ENCODE data around the gene DENND1A.
"Not testable (repeated sequence)": the region's sequence is repeated elsewhere in the genome, so short reads cannot be mapped to it uniquely, and the experiment has no call there.

DENND1A gene

GRCh38 chr9:123914517-123915196 lies 15.3 kb downstream of the DENND1A start:
- DNase-seq: no peak

DNA sequence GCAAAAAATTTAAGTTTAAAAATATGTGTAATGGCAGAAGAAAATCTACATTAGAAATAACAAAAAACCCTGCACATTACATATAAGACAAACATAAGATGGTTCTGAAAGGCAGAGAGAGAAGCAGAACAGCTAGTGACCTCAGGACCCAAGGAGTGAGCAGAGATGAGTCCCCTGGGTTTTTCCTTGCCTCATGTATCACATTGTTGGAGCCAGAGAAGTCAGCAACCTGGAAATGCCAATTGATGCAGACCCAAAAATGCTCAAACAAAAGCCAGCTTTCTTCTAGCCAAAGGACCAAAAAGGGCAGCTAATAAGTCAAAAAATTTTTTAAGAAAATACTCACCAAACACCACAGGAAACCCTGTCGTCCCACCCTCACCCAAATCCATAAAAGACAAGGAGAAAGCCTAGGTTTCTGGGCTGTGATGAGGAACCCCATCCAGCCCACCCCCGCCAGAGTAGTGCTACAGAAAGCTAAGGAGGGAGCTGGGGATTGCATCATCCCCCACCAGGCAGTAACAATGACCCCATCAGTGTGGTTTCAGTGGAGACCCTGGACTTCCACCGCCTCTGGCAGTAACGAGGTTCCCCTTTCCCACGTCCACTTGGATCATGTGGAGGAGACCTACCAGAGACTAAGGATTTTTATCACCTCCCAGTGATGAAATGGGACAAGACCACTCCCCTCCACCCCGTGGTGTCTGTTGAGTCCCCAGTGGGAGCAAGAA lies 17.6 kb downstream of the DENND1A start:
- no peak for DNase-seq

GRCh38 chr9:123911024-123911423 lies 18.9 kb downstream of the DENND1A start:
- no peak for DNase-seq

GRCh38 chr9:123909192-123909591 lies 20.7 kb downstream of the DENND1A start:
- not testable (repeated sequence) for DNase-seq

GRCh38 chr9:123903550-123903949 lies 26.4 kb downstream of the DENND1A start:
- DNase-seq: not testable (repeated sequence)

DNA sequence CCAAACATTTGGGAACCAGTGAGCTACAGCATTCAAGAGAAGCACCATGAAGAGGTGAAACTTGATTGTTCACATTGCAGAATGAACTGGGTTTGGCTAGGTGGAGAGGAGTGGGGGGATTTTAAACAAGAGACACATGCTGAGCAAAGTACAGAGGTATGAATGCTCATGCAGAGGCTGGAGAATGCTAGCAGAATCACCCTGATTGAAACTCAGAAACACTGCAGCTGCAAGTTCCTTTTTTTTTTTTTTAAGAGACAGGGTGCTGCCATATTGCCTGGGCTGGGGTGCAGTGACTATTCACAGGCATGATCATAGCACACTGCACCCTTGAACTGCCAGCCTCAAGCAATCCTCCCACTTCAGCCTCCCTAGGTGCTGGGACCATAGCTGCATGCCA lies 35.1 kb downstream of the DENND1A start:
- DNase-seq: no peak

DNA sequence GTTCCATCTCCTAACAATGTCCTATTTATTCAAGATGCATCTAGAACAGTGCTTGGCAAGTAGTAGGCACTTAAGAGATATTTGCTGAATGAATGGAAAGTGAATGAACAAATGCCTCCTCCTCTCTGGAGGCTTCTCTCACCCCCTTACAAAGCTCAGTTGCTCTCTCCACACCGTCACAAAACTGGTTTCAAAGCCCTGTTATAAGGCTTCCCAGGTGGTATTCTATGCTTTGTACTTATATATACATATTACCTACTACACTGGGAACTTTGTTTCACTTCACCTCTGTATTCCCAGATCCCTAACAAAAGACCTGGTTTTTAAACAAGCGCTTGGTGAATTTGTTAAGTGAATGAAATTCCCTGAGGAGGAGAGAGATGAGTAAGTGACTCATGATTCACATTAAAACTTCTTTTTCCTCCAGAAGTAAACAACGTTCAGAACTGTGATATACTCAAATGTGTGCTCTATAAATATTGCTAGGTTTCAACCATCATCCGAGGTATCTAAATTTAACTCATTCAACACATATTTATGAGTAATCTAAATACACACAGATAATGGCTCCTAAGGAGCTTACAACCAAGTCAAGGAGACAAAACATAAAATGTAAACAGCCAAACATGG lies 36.0 kb downstream of the DENND1A start:
- no peak for DNase-seq

DNA sequence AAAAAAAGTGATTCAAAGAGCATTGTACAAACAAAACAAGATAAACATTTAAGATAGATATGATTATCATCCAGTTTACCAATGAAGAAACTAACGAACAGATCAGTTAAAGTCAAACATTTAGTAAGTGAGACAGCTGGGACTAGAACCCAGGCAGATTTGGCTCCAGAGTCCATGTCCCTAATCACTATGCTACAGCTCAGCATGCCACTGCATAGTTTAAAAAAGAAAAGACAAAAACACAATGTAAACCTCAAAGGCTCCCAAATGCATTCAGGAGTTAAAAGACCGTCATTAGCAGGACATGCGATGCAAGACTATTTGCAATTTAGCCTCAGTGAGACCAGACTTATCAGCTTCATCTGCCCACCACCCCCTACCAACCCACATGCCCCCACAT lies 36.8 kb downstream of the DENND1A start:
- no peak for DNase-seq

DNA sequence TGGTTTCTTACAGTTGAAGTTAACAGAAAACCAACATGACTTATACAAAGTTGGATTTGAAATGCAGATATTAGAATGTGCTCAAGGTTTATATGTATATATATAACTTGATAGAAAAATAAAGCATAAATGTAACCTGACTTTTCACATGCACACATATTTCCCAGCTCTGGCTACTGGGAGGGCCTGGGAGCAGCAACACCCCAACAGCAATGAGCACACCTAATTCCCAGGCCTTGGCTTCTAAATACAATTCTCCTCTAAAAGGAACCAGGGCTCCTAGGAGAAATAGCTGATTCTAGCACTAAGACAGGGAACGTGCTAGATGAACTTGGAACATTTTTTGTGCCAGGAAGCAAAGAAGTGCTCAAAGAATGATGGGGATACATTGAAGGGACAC lies 42.1 kb downstream of the DENND1A start:
- DNase-seq: no peak

- not testable (repeated sequence) for DNase-seq
Observed at GRCh38 chr9:123885834-123886233, 44.1 kb downstream of the DENND1A start.

DNA sequence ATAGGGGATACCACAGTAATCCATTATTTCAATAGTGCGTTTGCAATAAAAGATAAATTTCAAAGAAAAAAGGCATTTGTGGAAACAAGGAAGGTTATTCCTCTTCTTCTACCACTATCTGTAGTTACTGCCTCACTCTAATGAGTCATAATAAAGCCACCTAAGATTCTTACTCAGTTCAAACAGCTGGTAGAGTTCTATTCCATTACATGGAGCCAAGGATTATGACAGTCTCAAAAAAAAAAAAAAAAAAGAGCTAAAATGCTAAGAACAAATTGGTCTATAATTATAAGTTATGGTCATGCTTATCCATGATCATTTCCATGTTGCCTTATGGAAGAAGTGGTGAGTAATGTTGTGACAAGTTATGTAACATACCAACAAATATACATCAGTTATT lies 46.3 kb downstream of the DENND1A start:
- no peak for DNase-seq

- no peak for DNase-seq
Observed at GRCh38 chr9:123881604-123882003, 48.3 kb downstream of the DENND1A start.

DNA sequence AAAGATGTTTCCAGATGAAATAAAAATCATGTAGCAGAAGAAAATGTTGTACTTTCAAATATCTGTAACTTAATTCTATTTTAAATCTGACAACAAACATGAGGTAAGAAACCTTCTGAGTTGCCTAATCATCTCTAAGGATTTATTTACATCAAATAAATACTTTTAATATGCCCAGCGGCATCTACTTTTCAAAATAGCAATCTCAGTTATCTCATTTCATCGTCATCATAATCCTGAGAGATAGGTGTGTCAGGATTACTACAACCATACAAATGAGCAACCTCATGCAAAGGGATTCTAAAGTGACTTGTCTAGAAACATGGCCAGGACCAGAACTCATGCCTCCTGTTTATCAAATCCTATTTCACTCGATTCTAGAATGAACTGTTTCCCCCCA lies 49.5 kb downstream of the DENND1A start:
- DNase-seq: no peak

DNA sequence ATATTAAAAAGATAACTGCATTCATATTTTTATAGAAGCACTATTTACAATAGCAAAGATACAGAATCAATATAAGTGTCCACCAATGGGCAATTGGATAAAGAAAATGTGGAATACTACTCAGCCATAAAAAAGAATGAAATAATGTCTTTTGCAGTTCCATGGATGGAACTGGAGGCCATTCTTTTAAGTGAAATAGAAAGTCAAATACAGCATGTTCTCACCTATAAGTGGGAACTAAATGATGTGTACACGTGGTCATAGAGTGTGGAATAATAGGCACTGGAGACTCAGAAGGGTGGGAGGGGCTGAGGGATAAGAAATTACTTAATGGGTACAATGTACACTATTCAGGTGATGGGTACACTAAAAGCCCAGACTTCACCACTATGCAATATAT lies 53.2 kb downstream of the DENND1A start:
- DNase-seq: no peak

- DNase-seq: no peak
Observed at GRCh38 chr9:123872710-123873109, 57.2 kb downstream of the DENND1A start.

DNA sequence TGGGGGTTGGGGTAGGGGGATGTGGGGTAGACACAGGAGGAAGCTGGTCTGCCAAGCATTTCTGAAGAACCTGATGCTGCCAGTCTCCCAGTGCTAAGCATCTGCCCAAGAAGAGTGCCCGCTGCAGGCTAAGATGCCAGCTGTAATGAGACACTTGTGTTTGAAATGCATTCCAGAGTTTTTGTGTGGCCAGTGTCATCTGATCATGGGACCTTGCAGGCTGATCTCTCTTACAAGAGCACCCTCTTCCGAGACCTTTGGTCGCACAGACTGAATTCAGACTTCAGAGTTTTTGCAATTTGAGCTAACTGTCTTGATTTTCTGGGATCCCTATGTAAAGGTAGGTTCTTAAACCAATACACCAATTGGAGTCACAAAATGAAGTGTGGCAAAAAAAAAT lies 58.1 kb downstream of the DENND1A start:
- no peak for DNase-seq

GRCh38 chr9:123868002-123868401 lies 61.9 kb downstream of the DENND1A start:
- DNase-seq: no peak

- no peak for DNase-seq
Observed at GRCh38 chr9:123867034-123867433, 62.9 kb downstream of the DENND1A start.

DNA sequence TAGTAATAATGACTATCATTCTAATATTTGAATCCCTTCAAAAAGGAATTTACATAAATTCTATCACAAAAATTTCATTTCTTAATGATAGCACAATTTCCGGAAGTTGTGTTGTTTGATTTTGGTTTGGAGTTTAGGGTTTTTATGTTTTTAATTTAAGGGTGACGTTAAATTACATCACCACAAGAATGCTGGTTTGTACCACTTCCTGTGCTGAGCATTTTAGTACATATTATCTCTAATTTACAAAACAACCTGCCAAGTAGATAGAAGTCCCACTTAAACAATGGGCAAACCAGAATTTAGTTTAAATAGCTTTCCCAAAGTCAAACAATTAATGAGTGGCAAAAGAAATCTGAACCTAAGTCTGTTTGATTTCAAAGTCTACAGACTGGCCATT lies 63.4 kb downstream of the DENND1A start:
- no peak for DNase-seq

GRCh38 chr9:123865226-123866000 lies 64.5 kb downstream of the DENND1A start:
- DNase-seq: no peak

DNA sequence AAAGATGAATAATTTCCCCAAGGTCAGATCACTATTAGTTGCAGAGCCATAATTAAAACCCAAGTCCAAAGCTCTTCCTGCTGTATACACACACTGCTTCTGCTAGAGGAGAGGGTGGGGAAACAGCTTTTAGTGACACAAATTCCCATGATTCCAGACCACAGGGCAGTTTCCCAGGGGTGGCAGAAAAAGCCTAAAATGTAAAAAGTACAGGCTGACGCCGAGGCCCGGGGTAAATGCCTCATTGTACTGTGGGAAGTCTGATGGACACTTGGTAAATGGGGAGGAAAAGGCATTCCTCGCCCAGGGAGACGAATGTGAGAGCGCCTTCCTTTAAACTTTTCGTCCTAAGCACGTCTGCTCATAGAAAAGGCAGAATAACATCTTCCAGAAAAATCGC lies 65.7 kb downstream of the DENND1A start:
- DNase-seq: no peak

DNA sequence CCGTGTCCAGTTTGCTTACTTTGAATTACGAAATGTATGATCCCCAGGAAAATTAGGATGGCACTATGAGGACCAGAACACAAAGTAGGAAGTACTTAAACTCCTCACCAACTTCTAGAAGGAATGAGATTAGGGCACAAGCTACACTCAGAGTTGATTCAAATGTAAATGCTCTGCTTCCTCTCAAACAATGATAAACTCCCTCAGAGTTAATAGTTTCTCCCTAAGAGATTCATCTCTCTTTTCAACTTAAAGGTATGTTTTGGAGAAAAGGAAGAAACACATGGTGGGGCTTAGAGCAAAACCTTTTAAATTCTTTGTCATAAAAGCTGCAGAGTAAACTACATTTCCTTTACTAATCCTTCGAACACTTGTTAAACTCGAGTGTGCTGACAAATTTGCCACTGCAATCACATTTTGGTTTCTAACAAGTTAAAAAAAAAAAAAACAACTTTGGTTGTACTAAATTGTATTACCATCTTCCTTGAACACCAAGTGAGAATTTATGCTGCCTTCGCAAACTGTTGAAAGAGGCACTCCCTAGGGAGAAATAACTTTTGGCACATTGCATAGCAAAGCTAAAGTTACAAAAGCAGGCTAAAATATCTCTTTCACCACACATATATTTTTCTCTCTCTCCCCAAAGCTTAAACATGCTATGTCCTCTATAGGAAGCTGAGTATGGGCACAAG lies 66.6 kb downstream of the DENND1A start:
- DNase-seq: no peak

DNA sequence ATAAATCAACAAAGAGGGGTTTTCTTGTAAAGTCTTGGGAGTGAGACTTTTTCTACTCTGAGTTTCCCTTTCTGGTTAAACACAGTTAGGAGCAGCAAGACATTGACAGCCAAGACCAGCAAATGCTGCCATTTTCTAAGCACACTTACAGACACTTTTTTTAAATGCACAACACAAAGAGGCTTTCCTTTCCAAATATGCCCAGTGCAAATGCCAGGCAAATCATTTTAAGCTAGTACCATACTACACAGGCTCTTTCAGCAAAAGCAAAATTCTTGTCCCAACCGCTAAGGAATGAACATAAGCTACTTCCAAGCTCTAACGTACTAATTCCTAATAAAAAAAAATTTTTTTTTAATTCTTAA lies 68.2 kb downstream of the DENND1A start:
- no peak for DNase-seq

Data from NCI-H526 treated with DMSO at 0.1 percent for 48 hours (cell line).